A172 (cell line): ENCODE data around the gene LEPR. TPM values are rescaled to one million over a fixed set of nuclear protein-coding genes. Genes with fewer than 3 reads are reported as not detected.
"Not testable (repeated sequence)": the region's sequence is repeated elsewhere in the genome, so short reads cannot be mapped to it uniquely, and the experiment has no call there.

ENCODE experiments used
- DNase-seq: peaks from one replicate; pipeline ENCODE4 v3.0.0-alpha.2; 2015; ENCODE audit warnings: low spot score
- total RNA-seq: library from RNA; depleted of rRNA; stranded (reverse); fragments of >200 nt; shearing (Covaris generic); gene quantifications from 2 replicates; pipeline ENCODE4 v1.2.3, GENCODE V29; 2014; rRNA removed

LEPR gene
- total RNA-seq: 3.0 and 3.1 TPM in 2 replicates

GRCh38 chr1:65420590-65421350 is at the start of gene LEPR, which contains the start of gene LEPROT:
Gene LEPR, plus strand, starts transcription at chr1:65420668. Its CDS starts 144,898 bp downstream, at chr1:65565566.
Gene LEPROT, plus strand, starts transcription at chr1:65420668. Its CDS starts 57 bp downstream, at chr1:65420725.
- peak; percentile 22 for DNase-seq

- DNase-seq: no peak
These were observed 48.9 kb upstream of the LEPR start for GRCh38 chr1:65371544-65371943.

- DNase-seq: no peak
These were observed 47.9 kb upstream of the LEPR start for GRCh38 chr1:65372557-65372956.

DNA sequence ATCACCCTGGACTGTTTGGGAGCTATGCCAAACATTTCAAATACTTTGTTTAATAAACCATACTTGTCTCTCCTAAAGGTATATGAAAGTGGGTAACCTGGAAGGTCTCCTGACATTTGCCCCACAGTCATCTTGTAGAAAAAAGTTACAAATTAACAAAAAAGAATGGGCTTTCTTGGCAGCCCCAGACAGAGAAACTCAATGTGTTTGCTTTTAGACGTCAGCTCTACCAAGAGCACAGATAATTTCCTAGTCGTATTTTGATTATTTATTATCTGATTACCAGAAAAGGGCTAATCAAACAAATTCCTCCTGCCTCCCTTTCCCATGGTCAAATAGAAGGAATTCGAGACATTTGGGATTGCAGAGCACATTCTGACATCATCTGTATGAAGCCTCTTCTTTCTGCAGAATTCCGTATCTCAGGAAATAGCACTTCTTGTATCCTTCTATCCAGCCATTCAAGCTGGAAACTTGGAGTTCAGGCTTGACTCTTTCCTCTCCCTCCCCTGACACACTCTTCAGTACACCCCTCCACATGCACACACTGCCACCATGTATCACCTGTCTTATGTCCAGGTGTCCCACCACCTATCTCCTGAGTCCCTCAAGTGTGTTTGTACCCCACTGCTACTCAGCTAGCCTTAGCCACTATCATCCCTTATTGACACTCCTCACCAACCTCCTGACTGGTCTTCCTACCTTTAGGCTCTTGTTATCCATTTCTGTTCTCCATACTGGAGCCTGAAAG is 42.8 kb upstream of the LEPR start:
- no peak for DNase-seq

DNA sequence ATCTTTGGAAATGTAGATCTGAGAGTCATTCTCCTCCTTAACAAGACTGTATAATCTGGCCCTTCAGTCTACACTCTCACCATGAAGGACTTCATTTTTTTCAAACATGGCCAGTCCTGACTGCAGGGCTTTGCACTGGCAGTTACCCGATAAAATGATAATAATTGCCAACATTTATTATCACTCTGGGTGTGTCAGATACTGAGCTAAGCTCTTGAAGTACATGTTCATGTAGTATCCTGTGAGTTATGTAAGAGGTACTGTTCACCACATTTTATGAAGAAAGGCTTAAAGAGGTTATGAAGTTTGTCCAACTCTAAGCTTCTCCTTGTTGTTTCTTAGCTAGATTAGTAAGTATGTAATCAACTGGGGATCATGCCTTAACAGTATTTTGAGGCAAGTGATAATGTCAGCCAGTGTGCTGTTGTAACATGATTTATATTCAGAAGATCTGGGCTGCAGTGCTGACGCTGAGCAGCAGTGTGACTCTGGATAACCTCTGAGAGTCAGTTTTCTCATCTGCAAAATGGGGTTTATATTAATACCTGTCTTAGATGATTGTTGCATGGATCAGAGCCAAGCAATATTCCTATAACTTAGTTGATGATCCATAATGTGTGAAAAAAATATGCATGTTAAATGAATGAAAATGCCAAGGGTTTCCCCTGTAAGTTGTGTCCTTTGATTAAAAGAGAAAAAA is 42.1 kb upstream of the LEPR start:
- no peak for DNase-seq

- not testable (repeated sequence) for DNase-seq
These were observed 36.0 kb upstream of the LEPR start for GRCh38 chr1:65384426-65384825.

DNA sequence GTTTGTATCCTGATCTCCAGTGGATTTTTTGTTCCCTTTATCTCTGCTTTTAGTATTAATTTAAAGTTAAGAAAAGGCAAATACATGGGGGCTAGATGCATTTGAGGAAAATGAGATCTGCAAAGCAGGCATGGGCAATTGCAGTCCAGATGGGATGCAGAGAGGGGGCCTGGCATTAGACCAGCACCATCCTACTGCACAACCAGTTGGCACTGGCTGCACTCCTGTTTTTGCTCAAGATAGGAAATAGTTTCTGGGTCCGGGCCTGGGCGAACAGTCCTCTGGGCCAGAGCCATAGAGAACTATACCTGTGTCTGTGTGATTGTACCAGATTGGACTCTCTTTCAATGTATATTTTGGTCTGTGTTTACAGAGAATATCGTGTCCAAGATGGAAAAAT is 34.0 kb upstream of the LEPR start:
- DNase-seq: no peak

GRCh38 chr1:65387821-65388220 is 32.6 kb upstream of the LEPR start:
- no peak for DNase-seq

DNA sequence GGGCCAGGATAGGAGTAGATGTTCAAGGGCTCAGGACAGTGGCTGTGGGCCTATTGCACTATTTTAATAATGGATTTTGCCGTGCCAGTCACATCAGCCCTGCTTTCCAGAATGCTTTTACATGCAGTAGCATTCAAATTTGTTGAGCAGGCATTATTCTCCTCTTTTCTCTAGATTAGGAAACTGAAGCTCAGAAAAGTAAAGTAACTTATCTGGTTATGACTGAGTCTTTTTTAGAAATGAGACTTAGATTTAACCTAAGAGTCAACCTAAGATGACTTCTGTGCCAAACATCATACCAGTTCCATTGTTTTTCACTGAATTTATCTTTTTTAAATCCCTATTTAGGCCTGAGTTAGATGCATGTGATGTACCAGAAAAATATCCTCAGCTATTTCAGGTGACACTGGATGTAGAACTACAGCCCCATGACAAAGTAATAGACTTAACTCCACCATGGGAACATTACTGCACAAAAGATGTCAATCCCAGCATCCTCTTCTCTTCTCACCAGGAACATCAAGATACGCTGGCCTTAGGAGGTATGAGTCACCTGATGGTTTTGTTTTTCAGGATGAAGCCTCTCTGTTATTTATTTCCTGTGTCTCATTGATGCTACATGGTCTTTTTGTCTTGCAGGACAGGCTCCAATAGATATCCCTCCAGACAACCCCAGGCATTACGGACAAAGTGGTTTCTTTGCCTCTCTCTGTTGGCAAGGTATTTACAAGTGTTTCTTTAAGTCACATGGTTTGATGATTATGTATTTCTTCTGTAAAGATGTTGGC is 31.4 kb upstream of the LEPR start:
- peak; percentile 8 for DNase-seq

GRCh38 chr1:65392497-65392896 is 28.0 kb upstream of the LEPR start:
- DNase-seq: no peak

GRCh38 chr1:65393347-65393746 is 27.1 kb upstream of the LEPR start:
- peak; percentile 50 for DNase-seq

DNA sequence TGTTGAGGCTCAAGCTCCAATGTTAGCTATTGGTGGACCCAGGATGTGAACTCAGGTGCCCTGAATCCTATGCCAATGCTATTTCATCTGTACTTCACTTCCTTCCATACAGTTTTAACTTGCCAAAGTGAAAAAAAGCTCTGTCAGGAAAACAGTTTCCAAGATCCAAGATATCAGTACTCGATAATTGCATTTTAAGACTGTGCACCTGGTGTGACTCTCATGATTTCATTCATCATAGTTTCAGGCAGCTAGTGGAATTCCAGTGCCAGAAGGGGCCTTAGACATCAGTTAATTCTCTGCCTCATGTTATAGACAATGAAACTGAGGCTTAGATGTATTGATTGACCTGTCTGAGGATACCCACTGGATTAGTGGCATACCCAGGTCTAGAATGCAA is 26.5 kb upstream of the LEPR start:
- no peak for DNase-seq

- DNase-seq: peak; percentile 18
These were observed 24.4 kb upstream of the LEPR start for GRCh38 chr1:65395887-65396612.

DNA sequence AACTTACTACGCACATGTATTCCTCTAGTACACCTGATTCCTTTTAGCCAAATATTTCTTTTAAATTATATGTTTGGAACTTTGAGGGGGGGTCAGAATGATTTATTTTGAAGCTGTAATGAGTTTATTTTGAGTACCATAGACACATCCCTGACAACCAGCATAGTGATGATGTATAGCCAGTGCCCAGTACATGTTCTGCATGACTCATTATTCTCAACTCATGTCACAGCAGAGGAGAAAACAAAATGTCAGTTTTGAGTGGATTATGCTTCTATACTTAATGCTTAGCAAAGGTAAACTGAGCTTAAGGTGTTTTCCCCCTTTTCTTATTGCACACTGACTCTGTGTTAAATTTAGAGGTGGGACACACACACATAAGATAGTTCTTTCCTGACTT is 22.4 kb upstream of the LEPR start:
- no peak for DNase-seq

DNA sequence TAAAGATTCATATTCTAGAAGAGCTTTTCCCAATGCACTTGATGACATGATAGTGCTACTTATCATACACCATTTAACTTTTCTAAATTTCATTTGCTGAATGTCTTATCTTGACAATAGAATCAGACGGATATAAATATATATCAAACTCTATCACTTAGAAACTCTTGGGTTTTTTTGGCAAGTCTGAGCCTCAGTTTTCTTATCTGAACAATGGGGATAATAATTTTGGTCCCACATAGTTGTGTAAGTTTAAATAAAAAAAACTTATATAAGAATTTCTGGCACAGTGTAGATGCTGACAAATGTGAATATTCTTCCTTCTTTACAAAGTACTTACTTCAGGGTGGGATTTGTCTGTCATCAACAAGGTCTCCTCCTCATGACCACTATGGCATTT is 21.5 kb upstream of the LEPR start:
- DNase-seq: no peak

- no peak for DNase-seq
These were observed 18.9 kb upstream of the LEPR start for GRCh38 chr1:65401612-65402011.

DNA sequence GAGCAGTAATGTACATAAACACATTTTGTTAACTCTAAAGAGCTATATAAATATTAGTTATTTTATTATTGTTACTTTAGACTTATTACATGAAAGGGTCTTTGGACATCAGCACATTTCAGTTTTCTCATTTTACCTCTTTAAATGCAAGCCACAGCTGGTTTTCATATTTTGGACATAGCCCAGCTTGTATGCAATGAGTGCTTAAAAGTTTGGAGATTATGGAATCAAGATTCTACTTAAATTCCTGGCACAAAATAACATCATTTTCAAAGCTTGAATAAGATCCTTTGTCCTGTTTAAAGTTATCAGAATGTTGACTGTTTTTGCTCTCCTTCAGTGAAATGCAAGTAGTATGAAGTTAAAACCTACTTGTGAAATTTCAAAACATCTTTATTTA is 15.5 kb upstream of the LEPR start:
- DNase-seq: no peak

DNA sequence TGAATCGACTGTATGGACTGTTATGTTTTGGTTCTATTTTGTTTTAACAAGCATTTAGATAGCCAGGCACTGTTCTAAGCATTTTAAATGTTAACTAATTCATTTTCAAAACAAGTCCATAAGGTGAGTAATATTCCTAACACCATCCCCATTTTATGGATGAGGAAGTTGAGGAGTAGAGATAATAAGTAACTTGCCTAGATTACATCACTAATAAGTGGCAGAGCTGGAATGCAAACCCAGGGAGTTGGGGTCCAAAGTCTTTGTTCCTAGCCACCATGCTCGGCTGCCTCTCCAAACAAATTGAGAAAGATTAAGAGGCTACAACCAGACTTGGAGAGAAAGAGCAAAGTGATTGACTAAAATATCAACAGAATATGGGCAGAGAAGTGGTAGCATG is 12.6 kb upstream of the LEPR start:
- no peak for DNase-seq

DNA sequence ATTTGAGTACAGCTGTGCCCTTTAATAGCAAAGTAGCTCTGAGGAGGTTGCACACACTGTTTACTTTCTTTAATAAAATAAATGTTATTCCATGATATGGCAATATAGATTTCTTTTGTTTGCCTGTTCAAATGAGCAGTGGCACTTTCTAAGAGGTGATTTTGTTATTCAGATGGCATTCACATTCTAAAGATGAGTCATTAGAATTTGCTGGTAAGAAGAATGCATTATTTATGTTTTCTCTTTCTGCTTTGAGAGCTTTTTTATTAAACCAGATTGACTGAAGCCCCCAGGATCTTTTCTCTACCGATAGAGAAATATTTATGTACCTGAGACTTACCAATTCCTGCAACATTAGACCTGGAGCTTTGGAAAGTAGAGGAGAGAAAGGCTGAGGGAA is 11.2 kb upstream of the LEPR start:
- DNase-seq: no peak

- no peak for DNase-seq
These were observed 10.6 kb upstream of the LEPR start for GRCh38 chr1:65409816-65410326.
